Left hindlimb (tissue), 1 donor: ENCODE results near the gene PRKCA.
"Not testable (repeated sequence)": the region's sequence is repeated elsewhere in the genome, so short reads cannot be mapped to it uniquely, and the experiment has no call there.

Experiments
- DNase-seq: peaks from one replicate; pipeline ENCODE4 v3.0.0-alpha.2; 2018

The PRKCA gene

GRCh38 chr17:66301864-66302741 is at the start of gene PRKCA:
Gene PRKCA, plus strand, starts transcription at chr17:66302613.
- peak; percentile 76 for DNase-seq

- not testable (repeated sequence) for DNase-seq
These were observed 49.0 kb upstream of the PRKCA start for GRCh38 chr17:66253458-66253857.

GRCh38 chr17:66255112-66255511 is 47.3 kb upstream of the PRKCA start:
- DNase-seq, result no peak

- DNase-seq, result no peak
These were observed 46.9 kb upstream of the PRKCA start for GRCh38 chr17:66255527-66255971.

- DNase-seq, result no peak
These were observed 42.1 kb upstream of the PRKCA start for GRCh38 chr17:66260275-66260674.

- no peak for DNase-seq
These were observed 41.7 kb upstream of the PRKCA start for GRCh38 chr17:66260688-66261087.

- DNase-seq, result no peak
These were observed 39.6 kb upstream of the PRKCA start for GRCh38 chr17:66262767-66263166.

- no peak for DNase-seq
These were observed 37.7 kb upstream of the PRKCA start for GRCh38 chr17:66264696-66265095.

GRCh38 chr17:66268247-66268927 is 34.0 kb upstream of the PRKCA start:
- no peak for DNase-seq

GRCh38 chr17:66270106-66270505 is 32.3 kb upstream of the PRKCA start:
- DNase-seq, result no peak

GRCh38 chr17:66271512-66271911 is 30.9 kb upstream of the PRKCA start:
- no peak for DNase-seq

- peak; percentile 36 for DNase-seq
These were observed 29.4 kb upstream of the PRKCA start for GRCh38 chr17:66272811-66273585.

- DNase-seq, result no peak
These were observed 28.9 kb upstream of the PRKCA start for GRCh38 chr17:66273586-66273848.

GRCh38 chr17:66275651-66276050 is 26.8 kb upstream of the PRKCA start:
- no peak for DNase-seq

GRCh38 chr17:66276328-66276937 is 26.0 kb upstream of the PRKCA start:
- DNase-seq, result no peak

- DNase-seq, result no peak
These were observed 25.2 kb upstream of the PRKCA start for GRCh38 chr17:66277191-66277590.

GRCh38 chr17:66281661-66282369 is 20.6 kb upstream of the PRKCA start:
- no peak for DNase-seq

GRCh38 chr17:66283296-66283934 is 19.0 kb upstream of the PRKCA start:
- no peak for DNase-seq

- no peak for DNase-seq
These were observed 18.4 kb upstream of the PRKCA start for GRCh38 chr17:66283971-66284370.

GRCh38 chr17:66285149-66285548 is 17.3 kb upstream of the PRKCA start:
- no peak for DNase-seq

- no peak for DNase-seq
These were observed 14.5 kb upstream of the PRKCA start for GRCh38 chr17:66287911-66288310.
